ENCODE measurements around the gene ACOT13. TPM values are rescaled to one million over a fixed set of nuclear protein-coding genes. Genes with fewer than 3 reads are reported as not detected.
"Not testable (repeated sequence)": the region's sequence is repeated elsewhere in the genome, so short reads cannot be mapped to it uniquely, and the experiment has no call there.

Gene ACOT13
- total RNA-seq, 1 donor from 2014 or later: 42.3 TPM

GRCh38 chr6:24723270-24723669 is 56.4 kb downstream of the ACOT13 start:
- H3K4me3 Mint-ChIP-seq (ENCODE audit: low read depth): no peak overlapping the region
- peaks cover 18% of the 10 kb centered on the region for H3K4me1 Mint-ChIP-seq (ENCODE audit: low read depth)
- H3K9me3 Mint-ChIP-seq (ENCODE audit: low read depth): peaks cover under 1% of the 10 kb centered on the region
- H3K36me3 Mint-ChIP-seq (ENCODE audit: insufficient read depth): peaks cover 3% of the 10 kb centered on the region
- no peak for TF ChIP-seq CTCF (IDR thresholded peaks at IDR 0.05; ENCODE audit: unreplicated experiment)
- H3K27ac Mint-ChIP-seq: no peak overlapping the region
- no peaks in the 10 kb centered on the region for H3K27me3 Mint-ChIP-seq
- no peak for DNase-seq (ENCODE audit: low spot score, unreplicated experiment)

- not testable (repeated sequence) for H3K27ac Mint-ChIP-seq; H3K36me3 Mint-ChIP-seq (ENCODE audit: insufficient read depth); DNase-seq (ENCODE audit: low spot score, unreplicated experiment); H3K27me3 Mint-ChIP-seq; H3K4me3 Mint-ChIP-seq (ENCODE audit: low read depth)
- Mint-ChIP-seq H3K4me1 (ENCODE audit: low read depth) (peaks cover 13% of the 10 kb centered on the region), H3K9me3 (ENCODE audit: low read depth) (peaks cover 27% of the 10 kb centered on the region)
These were observed 63.8 kb downstream of the ACOT13 start for GRCh38 chr6:24730653-24731052.

GRCh38 chr6:24731456-24732134 is 64.7 kb downstream of the ACOT13 start:
- not testable (repeated sequence) for H3K27me3 Mint-ChIP-seq; H3K4me3 Mint-ChIP-seq (ENCODE audit: low read depth); H3K4me1 Mint-ChIP-seq (ENCODE audit: low read depth); DNase-seq (ENCODE audit: low spot score, unreplicated experiment); H3K27ac Mint-ChIP-seq; H3K36me3 Mint-ChIP-seq (ENCODE audit: insufficient read depth)
- peaks cover 27% of the 10 kb centered on the region for H3K9me3 Mint-ChIP-seq (ENCODE audit: low read depth)

GRCh38 chr6:24734166-24734565 is 67.3 kb downstream of the ACOT13 start:
- H3K9me3 Mint-ChIP-seq (ENCODE audit: low read depth): peaks cover 23% of the 10 kb centered on the region
- DNase-seq (ENCODE audit: low spot score, unreplicated experiment): no peak
- H3K36me3 Mint-ChIP-seq (ENCODE audit: insufficient read depth): peaks cover 5% of the 10 kb centered on the region
- H3K27ac Mint-ChIP-seq: no peak overlapping the region
- TF ChIP-seq CTCF (IDR thresholded peaks at IDR 0.05; ENCODE audit: unreplicated experiment): no peak
- H3K4me1 Mint-ChIP-seq (ENCODE audit: low read depth): no peaks in the 10 kb centered on the region
- no peaks in the 10 kb centered on the region for H3K27me3 Mint-ChIP-seq
- no peak overlapping the region for H3K4me3 Mint-ChIP-seq (ENCODE audit: low read depth)

DNA sequence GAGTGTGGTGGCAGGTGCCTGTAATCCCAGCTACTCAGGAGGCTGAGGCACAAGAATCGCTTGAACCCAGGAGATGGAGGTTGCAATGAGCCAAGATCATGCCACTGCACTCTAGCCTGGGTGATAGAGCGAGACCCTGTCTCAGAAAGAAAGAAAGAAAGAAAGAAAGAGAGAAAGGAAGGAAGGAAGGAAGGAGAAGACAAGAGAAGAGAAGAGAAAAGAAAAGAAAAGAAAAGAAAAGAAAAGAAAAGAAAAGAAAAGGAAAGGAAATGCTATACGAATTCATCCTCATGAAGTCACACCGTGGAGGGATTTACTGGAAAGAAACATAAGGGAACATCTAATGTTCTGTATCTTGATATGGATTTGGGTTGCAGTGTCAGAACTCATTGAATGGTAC is 67.8 kb downstream of the ACOT13 start:
- not testable (repeated sequence) for H3K27me3 Mint-ChIP-seq; H3K4me3 Mint-ChIP-seq (ENCODE audit: low read depth); DNase-seq (ENCODE audit: low spot score, unreplicated experiment); H3K4me1 Mint-ChIP-seq (ENCODE audit: low read depth); H3K27ac Mint-ChIP-seq; H3K36me3 Mint-ChIP-seq (ENCODE audit: insufficient read depth)
- peaks cover 20% of the 10 kb centered on the region for H3K9me3 Mint-ChIP-seq (ENCODE audit: low read depth)

GRCh38 chr6:24738741-24739140 is 71.9 kb downstream of the ACOT13 start:
- no peak for DNase-seq (ENCODE audit: low spot score, unreplicated experiment)
- no peak for TF ChIP-seq CTCF (IDR thresholded peaks at IDR 0.05; ENCODE audit: unreplicated experiment)
- Mint-ChIP-seq H3K4me3 (ENCODE audit: low read depth) (no peak overlapping the region), H3K9me3 (ENCODE audit: low read depth) (no peaks in the 10 kb centered on the region), H3K27ac (no peak overlapping the region), H3K27me3 (no peaks in the 10 kb centered on the region), H3K36me3 (ENCODE audit: insufficient read depth) (no peaks in the 10 kb centered on the region), H3K4me1 (ENCODE audit: low read depth) (no peaks in the 10 kb centered on the region)

DNA sequence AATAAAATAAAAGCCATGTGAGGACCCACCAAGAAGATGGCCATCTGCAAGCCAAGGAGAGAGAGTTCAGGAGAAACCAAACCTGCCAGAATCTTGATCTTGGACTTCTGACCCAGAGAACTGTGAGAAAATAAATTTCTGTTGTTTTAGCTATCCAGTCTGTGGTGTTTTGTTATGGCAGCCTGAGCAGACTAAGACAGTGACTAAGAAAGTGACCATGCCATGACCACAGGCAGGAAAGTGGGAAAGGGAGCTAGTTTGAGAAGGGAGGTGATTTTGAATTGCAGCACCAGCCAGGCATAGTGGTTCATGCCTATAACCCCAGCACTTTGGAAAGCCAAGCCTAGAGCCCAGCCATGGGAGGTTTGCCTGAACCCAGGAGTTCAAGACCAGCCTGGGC is 74.0 kb downstream of the ACOT13 start:
- Mint-ChIP-seq H3K9me3 (ENCODE audit: low read depth) (no peaks in the 10 kb centered on the region), H3K36me3 (ENCODE audit: insufficient read depth) (no peaks in the 10 kb centered on the region), H3K4me3 (ENCODE audit: low read depth) (no peak overlapping the region), H3K4me1 (ENCODE audit: low read depth) (no peaks in the 10 kb centered on the region), H3K27me3 (no peaks in the 10 kb centered on the region), H3K27ac (peak overlapping the region; percentile 68)
- DNase-seq (ENCODE audit: low spot score, unreplicated experiment): no peak
- TF ChIP-seq CTCF (IDR thresholded peaks at IDR 0.05; ENCODE audit: unreplicated experiment): no peak
